HepG2 (cell line): ENCODE results near the gene TPSB2. TPM values are rescaled to one million over a fixed set of nuclear protein-coding genes. Genes with fewer than 3 reads are reported as not detected.

ENCODE experiments used
- AKNA ChIP-seq: sonication (generic); formaldehyde crosslinking; IDR thresholded peaks from 2 replicates; pipeline ENCODE4 v1.4.0; 2020; ENCODE audit warnings: missing genetic modification reagents, borderline replicate concordance
- HHEX ChIP-seq: IDR thresholded peaks from 2 replicates; pipeline ENCODE4 v1.6.1; 2016; ENCODE audit warnings: control low read depth
- HMG20B ChIP-seq: conservative IDR thresholded peaks from 2 replicates; pipeline ENCODE4 v1.6.1; 2016; ENCODE audit warnings: missing genetic modification reagents, missing compliant biosample characterization
- HOXA7 ChIP-seq: sonication (generic); formaldehyde crosslinking; IDR thresholded peaks from 2 replicates; pipeline ENCODE4 v1.8.1; 2022; ENCODE audit warnings: mild to moderate bottlenecking, missing genetic modification reagents, moderate library complexity
- JARID2 ChIP-seq: sonication (generic); formaldehyde crosslinking; IDR thresholded peaks from 2 replicates; pipeline ENCODE4 v1.8.1; 2023; ENCODE audit warnings: missing genetic modification reagents, inconsistent platforms; ENCODE audit not compliant: insufficient replicate concordance
- KLF13 ChIP-seq: sonication (generic); formaldehyde crosslinking; IDR thresholded peaks from 2 replicates; pipeline ENCODE4 v1.4.0; 2020; ENCODE audit warnings: mild to moderate bottlenecking, missing genetic modification reagents
- KLF15 ChIP-seq: sonication (generic); formaldehyde crosslinking; IDR thresholded peaks from 2 replicates; pipeline ENCODE4 v1.8.1; 2023; ENCODE audit warnings: borderline replicate concordance, mild to moderate bottlenecking, inconsistent platforms, missing genetic modification reagents, mixed read lengths
- PHF21A ChIP-seq: sonication (generic); formaldehyde crosslinking; IDR thresholded peaks from 2 replicates; pipeline ENCODE4 v1.5.0; 2020; ENCODE audit warnings: mild to moderate bottlenecking, missing genetic modification reagents
- PRMT3 ChIP-seq: sonication (generic); formaldehyde crosslinking; IDR thresholded peaks from 2 replicates; pipeline ENCODE4 v1.8.1; 2022; ENCODE audit warnings: low read depth, mild to moderate bottlenecking, moderate library complexity, missing genetic modification reagents, borderline replicate concordance
- RBM22 ChIP-seq: fragments of 200-400 bp; formaldehyde crosslinking; optimal IDR thresholded peaks from 2 replicates; pipeline ENCODE3; 2017; ENCODE audit warnings: mild to moderate bottlenecking, low read length, moderate library complexity
- SRY ChIP-seq: sonication (generic); formaldehyde crosslinking; IDR thresholded peaks from 2 replicates; pipeline ENCODE4 v1.8.0; 2022; ENCODE audit warnings: mild to moderate bottlenecking, missing genetic modification reagents
- ZC3H4 ChIP-seq: sonication (generic); formaldehyde crosslinking; IDR thresholded peaks from 2 replicates; pipeline ENCODE4 v1.4.0; 2020; ENCODE audit warnings: missing genetic modification reagents, borderline replicate concordance
- ZNF619 ChIP-seq: sonication (generic); formaldehyde crosslinking; IDR thresholded peaks from 2 replicates; pipeline ENCODE4 v1.4.0; 2020; ENCODE audit warnings: mild to moderate bottlenecking, missing genetic modification reagents
- ZNF800 ChIP-seq: sonication (generic); formaldehyde crosslinking; IDR thresholded peaks from 2 replicates; pipeline ENCODE4 v1.4.0; 2020; ENCODE audit warnings: missing genetic modification reagents
- ZSCAN20 ChIP-seq: sonication (generic); formaldehyde crosslinking; IDR thresholded peaks from 2 replicates; pipeline ENCODE4 v1.4.0; 2020; ENCODE audit warnings: missing genetic modification reagents, mild to moderate bottlenecking, borderline replicate concordance
- polyA plus RNA-seq, 8 experiments: library from polyadenylated mRNA; depleted of rRNA in 3 of 8; stranded (reverse) in 7 of 8; unstranded in 1 of 8; fragments of >200 nt; fragmentation: Illumina TruSeq in 4 of 8; extraction: Trizol in 4 of 8; gene quantifications; 2 replicates each; pipeline versions ENCODE4 v1.2.1 to v1.2.3, GENCODE V29; 2011 to 2016; ENCODE audit warnings: low read depth in 4 of 8, missing spikeins in 1 of 8, mixed read lengths in 1 of 8; ENCODE audit not compliant: insufficient read depth in 1 of 8
- total RNA-seq, 5 experiments: library from RNA; depleted of rRNA; stranded (reverse); fragments of >200 nt; fragmentation: Illumina TruSeq; extraction: Trizol; gene quantifications; 2 replicates each; pipeline ENCODE4 v1.2.3, GENCODE V29; 2016; ENCODE audit warnings: low read depth in 1 of 5
- TF ChIP-seq, protein P1 (sequence below): sonication (generic); formaldehyde crosslinking; IDR thresholded peaks from 2 replicates; pipeline ENCODE4 v1.5.1; 2020; ENCODE audit warnings: mild to moderate bottlenecking, missing genetic modification reagents
- TF ChIP-seq, protein P2 (sequence below): sonication (generic); formaldehyde crosslinking; conservative IDR thresholded peaks from 2 replicates; pipeline ENCODE4 v1.8.0; 2022; ENCODE audit warnings: mild to moderate bottlenecking, moderate library complexity, missing genetic modification reagents

TPSB2 gene
- total and polyA plus RNA-seq, 2 of the 13 experiments (the other 11 are each of a cell fraction or from before 2014, with no cell fraction given): not detected

DNA sequence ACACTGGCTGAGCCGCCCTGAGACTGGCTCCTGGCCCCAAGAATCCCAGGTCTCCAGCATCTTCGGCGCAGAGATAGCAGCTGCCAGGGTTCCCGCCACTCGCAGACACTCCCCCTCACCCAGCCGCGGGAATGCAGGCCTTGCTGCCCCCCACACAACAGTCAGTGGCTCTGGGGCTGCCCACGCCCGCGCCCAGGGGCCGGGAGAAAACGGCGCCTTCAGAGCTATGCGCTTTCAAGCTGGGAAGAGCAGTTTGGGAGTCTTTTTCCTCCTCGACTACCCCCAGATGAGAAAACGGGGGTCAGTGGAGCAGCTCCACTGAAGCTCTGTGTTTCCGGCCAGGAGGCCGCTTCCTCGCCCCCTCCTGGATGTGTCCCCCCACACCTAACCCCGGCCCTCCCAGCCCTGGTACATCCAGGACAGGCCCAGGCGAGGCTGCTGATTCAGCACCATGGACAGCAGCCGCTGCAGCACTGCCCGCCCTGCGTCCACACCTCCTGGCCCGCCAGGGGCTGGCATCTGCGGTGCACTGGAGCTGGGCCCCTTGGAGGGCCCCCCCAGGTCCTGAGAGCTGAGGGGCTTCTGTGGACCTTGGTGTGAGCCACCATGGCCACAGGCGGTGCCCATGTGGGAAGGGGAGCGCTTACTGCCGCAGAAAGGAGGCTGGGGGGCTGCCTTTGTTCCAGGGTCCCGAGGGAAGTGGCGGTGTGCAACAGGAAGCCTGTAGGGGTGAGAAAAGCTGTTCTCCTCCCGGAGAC lies 41.4 kb downstream of the TPSB2 start (continued):
- TF ChIP-seq, protein P1, sequence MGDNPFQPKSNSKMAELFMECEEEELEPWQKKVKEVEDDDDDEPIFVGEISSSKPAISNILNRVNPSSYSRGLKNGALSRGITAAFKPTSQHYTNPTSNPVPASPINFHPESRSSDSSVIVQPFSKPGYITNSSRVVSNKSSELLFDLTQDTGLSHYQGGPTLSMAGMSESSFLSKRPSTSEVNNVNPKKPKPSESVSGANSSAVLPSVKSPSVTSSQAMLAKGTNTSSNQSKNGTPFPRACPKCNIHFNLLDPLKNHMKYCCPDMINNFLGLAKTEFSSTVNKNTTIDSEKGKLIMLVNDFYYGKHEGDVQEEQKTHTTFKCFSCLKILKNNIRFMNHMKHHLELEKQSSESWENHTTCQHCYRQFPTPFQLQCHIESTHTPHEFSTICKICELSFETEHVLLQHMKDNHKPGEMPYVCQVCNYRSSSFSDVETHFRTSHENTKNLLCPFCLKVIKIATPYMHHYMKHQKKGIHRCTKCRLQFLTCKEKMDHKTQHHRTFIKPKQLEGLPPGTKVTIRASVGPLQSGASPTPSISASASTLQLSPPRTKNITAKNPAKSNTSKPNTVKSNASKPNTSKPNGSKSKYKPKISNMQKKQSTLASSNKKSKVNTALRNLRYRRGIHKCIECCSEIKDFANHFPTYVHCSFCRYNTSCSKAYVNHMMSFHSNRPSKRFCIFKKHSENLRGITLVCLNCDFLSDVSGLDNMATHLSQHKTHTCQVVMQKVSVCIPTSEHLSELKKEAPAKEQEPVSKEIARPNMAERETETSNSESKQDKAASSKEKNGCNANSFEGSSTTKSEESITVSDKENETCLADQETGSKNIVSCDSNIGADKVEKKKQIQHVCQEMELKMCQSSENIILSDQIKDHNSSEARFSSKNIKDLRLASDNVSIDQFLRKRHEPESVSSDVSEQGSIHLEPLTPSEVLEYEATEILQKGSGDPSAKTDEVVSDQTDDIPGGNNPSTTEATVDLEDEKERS (CRISPR knock-in tag): 0 out of 2 replicates have a peak, but pooled peaks have one; percentile 45
- TF ChIP-seq HMG20B (no peak), ZNF619 (CRISPR knock-in tag) (no peak), RBM22 (no peak), HOXA7 (CRISPR knock-in tag) (no peak), JARID2 (CRISPR knock-in tag) (peak; percentile 46), ZC3H4 (no peak), KLF13 (no peak), ZNF800 (CRISPR knock-in tag) (peak; percentile 66; the same call in 1 of the 2 replicates), PRMT3 (CRISPR knock-in tag) (peak; percentile 51; the same call in 1 of the 2 replicates), HHEX (CRISPR knock-in tag) (no peak), ZSCAN20 (CRISPR knock-in tag) (peak; percentile 79; the same call in 1 of the 2 replicates), KLF15 (CRISPR knock-in tag) (0 out of 2 replicates have a peak, but pooled peaks have one; percentile 71), SRY (CRISPR knock-in tag) (peak; percentile 99), PHF21A (CRISPR knock-in tag) (no peak), AKNA (CRISPR knock-in tag) (peak; percentile 81; the same call in 1 of the 2 replicates)
- TF ChIP-seq, protein P2, sequence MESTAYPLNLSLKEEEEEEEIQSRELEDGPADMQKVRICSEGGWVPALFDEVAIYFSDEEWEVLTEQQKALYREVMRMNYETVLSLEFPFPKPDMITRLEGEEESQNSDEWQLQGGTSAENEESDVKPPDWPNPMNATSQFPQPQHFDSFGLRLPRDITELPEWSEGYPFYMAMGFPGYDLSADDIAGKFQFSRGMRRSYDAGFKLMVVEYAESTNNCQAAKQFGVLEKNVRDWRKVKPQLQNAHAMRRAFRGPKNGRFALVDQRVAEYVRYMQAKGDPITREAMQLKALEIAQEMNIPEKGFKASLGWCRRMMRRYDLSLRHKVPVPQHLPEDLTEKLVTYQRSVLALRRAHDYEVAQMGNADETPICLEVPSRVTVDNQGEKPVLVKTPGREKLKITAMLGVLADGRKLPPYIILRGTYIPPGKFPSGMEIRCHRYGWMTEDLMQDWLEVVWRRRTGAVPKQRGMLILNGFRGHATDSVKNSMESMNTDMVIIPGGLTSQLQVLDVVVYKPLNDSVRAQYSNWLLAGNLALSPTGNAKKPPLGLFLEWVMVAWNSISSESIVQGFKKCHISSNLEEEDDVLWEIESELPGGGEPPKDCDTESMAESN (CRISPR knock-in tag): no peak
